Ovary (tissue), 3 donors: ENCODE data around the gene FOXO1.

Source experiments
- EP300 ChIP-seq: sonication (generic); formaldehyde crosslinking; IDR thresholded peaks from one replicate; pipeline ENCODE4 v1.6.1; 2017; ENCODE audit warnings: antibody characterized with exemption
- POLR2A ChIP-seq: fragments of 450-650 bp; IDR thresholded peaks from one replicate; pipeline ENCODE4 v1.6.1; 2017; ENCODE audit warnings: antibody characterized with exemption, mild to moderate bottlenecking, moderate library complexity
- TF ChIP-seq, protein P1 (sequence below), 3 donors: fragments of 450-650 bp in 2 of 3; fragments of 200-600 bp in 1 of 3; IDR thresholded peaks; one replicate each; pipeline versions ENCODE4 v1.5.1 to v1.8.0; 2016 to 2022; ENCODE audit warnings: antibody characterized with exemption in 3 of 3, mild to moderate bottlenecking in 1 of 3
- donor health status: DM: no; HTN: no; CAD: no.

DNA sequence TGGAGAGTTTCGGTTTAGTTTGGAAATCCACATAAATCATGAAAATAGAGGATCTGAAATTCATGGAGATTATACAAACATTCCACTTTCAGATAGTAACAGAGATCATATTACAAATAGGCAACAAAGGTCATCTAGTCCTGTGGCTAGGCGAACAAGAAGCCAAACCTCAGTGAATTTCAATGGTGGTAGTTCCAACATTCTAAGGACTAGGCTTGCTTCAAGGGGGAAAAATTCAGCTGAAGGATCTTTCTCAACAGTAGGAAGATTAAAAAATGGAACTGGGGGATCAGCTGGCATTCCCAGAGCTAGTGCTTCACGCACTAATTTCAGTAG is 47.0 kb downstream of the FOXO1 start:
- TF ChIP-seq, protein P1, sequence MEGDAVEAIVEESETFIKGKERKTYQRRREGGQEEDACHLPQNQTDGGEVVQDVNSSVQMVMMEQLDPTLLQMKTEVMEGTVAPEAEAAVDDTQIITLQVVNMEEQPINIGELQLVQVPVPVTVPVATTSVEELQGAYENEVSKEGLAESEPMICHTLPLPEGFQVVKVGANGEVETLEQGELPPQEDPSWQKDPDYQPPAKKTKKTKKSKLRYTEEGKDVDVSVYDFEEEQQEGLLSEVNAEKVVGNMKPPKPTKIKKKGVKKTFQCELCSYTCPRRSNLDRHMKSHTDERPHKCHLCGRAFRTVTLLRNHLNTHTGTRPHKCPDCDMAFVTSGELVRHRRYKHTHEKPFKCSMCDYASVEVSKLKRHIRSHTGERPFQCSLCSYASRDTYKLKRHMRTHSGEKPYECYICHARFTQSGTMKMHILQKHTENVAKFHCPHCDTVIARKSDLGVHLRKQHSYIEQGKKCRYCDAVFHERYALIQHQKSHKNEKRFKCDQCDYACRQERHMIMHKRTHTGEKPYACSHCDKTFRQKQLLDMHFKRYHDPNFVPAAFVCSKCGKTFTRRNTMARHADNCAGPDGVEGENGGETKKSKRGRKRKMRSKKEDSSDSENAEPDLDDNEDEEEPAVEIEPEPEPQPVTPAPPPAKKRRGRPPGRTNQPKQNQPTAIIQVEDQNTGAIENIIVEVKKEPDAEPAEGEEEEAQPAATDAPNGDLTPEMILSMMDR (IDR thresholded peaks at IDR 0.05) = no peak
- TF ChIP-seq POLR2A (no peak), EP300 (no peak)
